ENCODE results near the gene IGIP.

Gene IGIP

GRCh38 chr5:140165101-140165922 lies 39.6 kb downstream of the IGIP start:
- no peak for DNase-seq (ENCODE audit: low read depth)

- DNase-seq (ENCODE audit: low read depth): no peak
These were observed 40.2 kb downstream of the IGIP start for GRCh38 chr5:140165923-140166270.

DNA sequence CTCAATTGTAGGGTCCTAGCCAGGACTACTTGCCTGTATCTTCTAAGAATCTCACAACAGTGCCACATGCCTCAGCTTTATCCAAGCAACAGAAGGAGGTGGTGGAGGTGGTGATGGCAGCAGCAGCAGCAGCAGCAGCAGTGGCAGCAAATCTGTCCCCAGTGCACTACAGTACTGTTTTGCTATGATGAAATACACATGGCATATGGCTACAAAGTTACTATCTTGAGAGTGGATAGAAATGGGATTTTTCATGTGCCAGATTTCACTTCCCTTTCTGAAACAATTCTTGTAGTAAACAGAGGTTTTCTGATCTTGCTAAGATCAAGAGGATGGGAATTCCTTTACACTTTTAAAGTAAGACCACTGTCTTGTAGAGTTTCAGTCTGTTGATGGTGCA lies 41.2 kb downstream of the IGIP start:
- no peak for DNase-seq (ENCODE audit: low read depth)

- DNase-seq (ENCODE audit: low read depth): no peak
These were observed 42.6 kb downstream of the IGIP start for GRCh38 chr5:140168371-140168770.

GRCh38 chr5:140169410-140169809 lies 43.7 kb downstream of the IGIP start:
- no peak for DNase-seq (ENCODE audit: low read depth)

GRCh38 chr5:140172483-140172882 lies 46.7 kb downstream of the IGIP start:
- no peak for DNase-seq (ENCODE audit: low read depth)

- DNase-seq (ENCODE audit: low read depth): no peak
These were observed 48.3 kb downstream of the IGIP start for GRCh38 chr5:140174014-140174413.

DNA sequence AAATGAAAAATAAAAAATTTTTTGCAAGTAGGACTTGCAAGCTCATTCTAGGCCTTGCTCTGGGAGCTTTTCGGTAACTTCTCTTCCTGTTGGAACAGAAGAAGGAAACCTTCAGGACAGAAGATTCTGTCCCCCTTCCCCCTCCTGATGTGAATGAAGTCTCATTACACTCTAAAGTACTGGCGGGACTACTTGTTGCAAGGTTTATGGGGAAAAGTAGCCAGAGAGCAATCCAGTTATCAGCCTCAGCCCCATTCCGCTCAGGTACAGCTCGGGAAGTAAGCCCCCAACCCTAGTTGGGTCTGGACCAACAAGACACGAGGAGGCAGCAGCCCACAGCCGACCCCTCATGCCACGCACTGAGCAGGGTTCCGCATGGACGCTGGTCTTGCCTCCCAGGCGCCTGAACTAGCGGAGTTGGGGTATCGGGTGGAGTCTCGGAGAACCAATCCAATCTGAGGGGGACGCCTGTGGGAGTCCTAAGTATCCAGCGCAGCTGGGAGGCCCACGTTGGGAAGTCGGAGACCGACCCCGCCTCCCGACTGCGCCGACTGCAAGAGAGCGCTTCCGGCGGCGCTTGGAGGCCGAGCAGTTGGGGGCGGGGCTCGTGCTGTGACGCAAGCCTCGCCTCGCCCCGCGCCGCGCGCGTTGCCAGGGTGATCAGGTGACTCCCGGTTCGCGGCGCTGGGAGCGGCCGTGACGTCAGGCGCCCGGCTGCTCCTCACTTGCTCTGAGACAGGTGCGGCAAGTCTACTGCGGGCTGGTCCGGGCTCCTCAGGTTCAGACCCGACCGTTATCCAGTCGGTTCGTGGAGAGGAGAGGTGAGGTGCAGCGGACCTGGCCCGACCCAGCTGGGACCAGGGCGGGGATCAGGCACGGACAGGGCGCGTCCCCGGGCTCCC lies 49.0 kb downstream of the IGIP start, which contains the start of gene CYSTM1:
Gene CYSTM1 (plus strand): TSS at position 724 of the 902 bp plus-strand sequence. CDS start 19,278 bp downstream, outside the sequence.
- peak; percentile 91 for DNase-seq (ENCODE audit: low read depth)

DNA sequence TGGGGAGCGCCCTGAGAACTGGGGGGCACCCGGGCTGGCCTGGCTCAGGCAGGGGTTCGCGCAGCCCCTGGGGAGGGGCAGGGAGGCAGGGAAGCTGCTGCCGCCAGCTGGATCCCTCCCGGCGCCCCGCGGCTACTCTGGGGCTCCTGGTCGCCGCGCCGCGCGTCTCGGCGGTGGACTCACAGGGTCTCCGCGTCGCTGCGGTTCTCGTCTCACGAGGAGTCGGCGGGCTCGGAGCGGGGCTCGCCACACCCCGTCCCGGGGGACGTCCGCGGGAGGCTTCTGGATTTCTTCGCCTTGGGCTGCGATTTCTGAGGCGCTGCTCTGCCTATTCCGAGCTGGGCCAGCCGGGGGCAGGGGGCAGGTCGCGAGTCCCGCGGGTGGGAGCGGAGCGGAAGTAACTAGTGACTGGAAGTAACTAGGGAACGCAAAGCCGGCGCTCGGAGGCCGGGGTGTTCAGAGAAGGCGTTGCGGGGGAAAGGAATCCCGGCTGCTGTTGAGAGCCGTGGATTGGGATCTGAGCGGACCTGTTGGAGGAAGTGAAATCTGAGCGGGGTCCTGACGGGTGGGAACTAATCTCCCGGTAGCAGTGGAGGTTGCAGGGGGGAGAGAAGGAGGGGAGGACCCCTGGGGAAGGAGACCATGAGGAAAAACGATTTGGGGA lies 49.8 kb downstream of the IGIP start:
- peak; percentile 48 for DNase-seq (ENCODE audit: low read depth)

- no peak for DNase-seq (ENCODE audit: low read depth)
These were observed 50.3 kb downstream of the IGIP start for GRCh38 chr5:140176031-140176387.

DNA sequence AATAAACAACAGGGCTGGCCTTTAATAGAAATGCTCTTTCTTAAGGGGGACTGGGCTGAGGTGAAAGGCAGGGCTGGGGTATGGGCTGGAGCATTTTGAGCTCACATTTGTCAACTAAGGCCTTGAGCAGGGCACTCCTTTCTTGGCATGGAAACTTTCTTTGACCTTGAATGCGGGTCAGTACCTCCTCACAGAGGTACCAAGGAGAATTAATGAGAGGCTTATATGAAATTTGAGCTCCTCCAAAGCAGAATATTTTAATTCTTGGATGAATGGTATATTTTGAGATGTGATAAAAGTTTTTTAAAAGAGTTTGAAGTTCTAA lies 52.3 kb downstream of the IGIP start:
- no peak for DNase-seq (ENCODE audit: low read depth)

DNA sequence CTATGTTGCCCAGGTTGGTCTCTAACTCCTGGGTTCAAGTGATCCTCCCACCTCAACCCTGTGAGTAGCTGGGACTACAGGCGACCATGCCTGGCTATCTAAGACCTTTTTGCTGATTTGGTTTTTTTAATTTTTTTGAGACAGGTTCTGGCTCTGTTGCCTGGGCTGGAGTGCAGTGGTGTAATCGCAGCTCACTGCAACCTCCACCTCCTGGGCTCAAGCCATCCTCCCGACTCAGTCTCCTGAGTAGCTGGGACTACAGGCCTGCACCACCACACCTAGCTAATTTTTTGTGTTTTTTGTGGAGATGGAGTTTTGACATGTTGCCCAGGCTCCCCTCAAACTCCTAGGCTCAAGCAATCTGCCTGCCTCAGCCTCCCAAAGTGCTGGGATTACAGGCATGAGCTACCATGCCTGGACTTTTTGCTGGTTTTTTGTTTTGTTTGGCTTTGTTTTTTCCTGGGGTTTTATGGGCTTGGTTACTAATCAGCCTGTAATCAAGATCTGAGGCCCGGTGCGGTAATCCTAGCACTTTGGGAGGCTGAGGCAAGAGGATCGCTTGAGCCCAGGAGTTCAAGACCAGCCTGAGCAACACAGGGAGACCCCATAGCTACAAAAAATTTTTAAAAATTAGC lies 52.9 kb downstream of the IGIP start:
- no peak for DNase-seq (ENCODE audit: low read depth)
